ENCODE data around the gene SH3RF2. TPM values are rescaled to one million over a fixed set of nuclear protein-coding genes. Genes with fewer than 3 reads are reported as not detected.

The SH3RF2 gene
- total and polyA plus RNA-seq, 4 donors, result 1.0 to 10.5 (median 4.9) TPM

Other genes with a start within 250 kb of the SH3RF2 start
- gene PRELID2, start 101.2 kb upstream of the SH3RF2 start, total RNA-seq, result 10 to 100 TPM in 1 of 2 donors, 1 to 10 TPM in 1; 5.1 to 24.9 TPM
- gene PRELID2, start 101.2 kb upstream of the SH3RF2 start, polyA plus RNA-seq, result 1 to 10 TPM; 1.1 to 3.8 TPM
- not detected for gene GRXCR2, start 63.6 kb upstream of the SH3RF2 start, total RNA-seq
- gene GRXCR2, start 63.6 kb upstream of the SH3RF2 start, polyA plus RNA-seq, result not detected
- not detected for gene PLAC8L1, start 169.0 kb downstream of the SH3RF2 start, total RNA-seq
- under 1 TPM in 1 of 2 donors, not detected in 1; 0.28 TPM for gene PLAC8L1, start 169.0 kb downstream of the SH3RF2 start, polyA plus RNA-seq
- gene LARS1, start 246.1 kb downstream of the SH3RF2 start, total RNA-seq, result 10 to 100 TPM; 39.1 to 48.1 TPM
- 10 to 100 TPM; 11.4 to 25.1 TPM for gene LARS1, start 246.1 kb downstream of the SH3RF2 start, polyA plus RNA-seq

Data from liver (tissue), 4 donors.